CD4-positive, alpha-beta T cell treated with Interferon alpha-2 for 1 hour (primary cell): ENCODE data around the gene TNNC2.

Source experiments
- DNase-seq, 2 donors: peaks; one replicate each; pipeline ENCODE4 v3.0.0-alpha.2; 2020 to 2022

The TNNC2 gene

GRCh38 chr20:45779011-45779915 is 47.8 kb downstream of the TNNC2 start:
- no peak for DNase-seq

DNA sequence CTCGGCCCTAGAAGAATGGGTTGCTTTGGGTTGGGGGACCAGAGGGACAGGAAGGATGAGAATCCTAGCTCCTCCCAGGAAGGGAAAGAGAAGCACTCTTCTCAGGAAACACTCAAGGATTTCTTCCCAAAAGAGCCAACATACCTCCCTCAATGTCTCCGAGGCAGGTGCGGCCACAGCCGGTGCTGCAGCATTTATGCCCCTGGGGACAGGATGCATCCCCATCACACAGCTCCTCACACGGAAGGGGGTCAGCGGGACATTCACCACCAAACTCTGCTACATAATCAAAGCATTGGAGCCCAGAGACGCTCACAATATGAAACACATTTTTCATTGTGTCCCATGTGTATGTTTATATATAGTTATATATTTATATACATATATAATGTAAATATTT is 50.2 kb downstream of the TNNC2 start:
- DNase-seq: no peak

- no peak for DNase-seq
Observed at GRCh38 chr20:45775411-45775810, 51.7 kb downstream of the TNNC2 start.

- no peak for DNase-seq
Observed at GRCh38 chr20:45774945-45775344, 52.2 kb downstream of the TNNC2 start.
